ENCODE results near the gene SBF2. TPM values are rescaled to one million over a fixed set of nuclear protein-coding genes. Genes with fewer than 3 reads are reported as not detected.

SBF2 gene
- total and polyA plus RNA-seq, 2 of the 13 experiments (the other 11 are each of a cell fraction or from before 2014, with no cell fraction given) = 24.0 to 45.8 TPM

GRCh38 chr11:9815486-9816136 is 478.4 kb downstream of the SBF2 start:
- ATAC-seq (no peak), FAIRE-seq (no peak), DNase-seq (ENCODE audit: low spot score) (no peak)
- no peak overlapping the region for H3K9ac ChIP-seq (ENCODE audit: insufficient read depth, low read depth, low read length)
- no peaks in the 10 kb centered on the region for H4K20me1 ChIP-seq (ENCODE audit: insufficient read depth, low read length)
- in situ Hi-C loops (cut with HindIII; ENCODE audit: extremely low pct_ligation_motif_present, low pct_unique_long_range_greater_than_20kb) = no loop called here
- H3K27ac ChIP-seq (ENCODE audit: extremely low read length, insufficient read depth, low read length) = no peak overlapping the region
- H3K27me3 ChIP-seq (ENCODE audit: control insufficient read depth in 1 of 2, insufficient read depth in 2 of 2, low read length in 2 of 2) = no peaks in the 10 kb centered on the region
- no peak overlapping the region for H3K4me2 ChIP-seq (ENCODE audit: low read depth, low read length)
- no peaks in the 10 kb centered on the region for H3K79me2 ChIP-seq (ENCODE audit: insufficient read depth, low read length)
- H3K9me3 ChIP-seq (ENCODE audit: low read length) = no peaks in the 10 kb centered on the region
- no peak overlapping the region for H2AFZ ChIP-seq (ENCODE audit: low read length)
- ChIA-PET CTCF (ENCODE audit: low intra/inter-chr PET ratio, low total read pairs) (no interaction called here), POLR2A (no interaction called here)
- H3K4me1 ChIP-seq (ENCODE audit: insufficient read depth, low read length) = no peaks in the 10 kb centered on the region; the same call in 1 of the 2 replicates
- no TSS peak for BruUV-seq (replicated peaks)
- no peak overlapping the region for H3K4me3 ChIP-seq (replicated peaks in 1 of 3; ENCODE audit: insufficient read depth in 1 of 3, low read depth in 2 of 3, low read length in 3 of 3)
- WGBS (ENCODE audit: low lambda C conversion rate) = 92% methylated on average over 6 of the region's 6 CpGs
- peaks cover 0 to 4% of the 10 kb centered on the region in 2 experiments; a peak in 1 of 5 replicates for H3K36me3 ChIP-seq (replicated peaks in 1 of 2; ENCODE audit: control insufficient read depth in 1 of 2, insufficient read depth in 2 of 2, low read length in 2 of 2)
- intact Hi-C loops (cut with micrococcal nuclease; ENCODE audit: unreplicated experiment) = no loop called here
- TF ChIP-seq ZNF768 (CRISPR knock-in tag; IDR thresholded peaks at IDR 0.05) (no peak), NFIB (CRISPR knock-in tag; IDR thresholded peaks at IDR 0.05; ENCODE audit: borderline replicate concordance) (no peak), IRF9 (CRISPR knock-in tag; IDR thresholded peaks at IDR 0.05; ENCODE audit: borderline replicate concordance) (no peak), THRA (CRISPR knock-in tag; IDR thresholded peaks at IDR 0.05; ENCODE audit: borderline replicate concordance) (no peak), ZNF850 (CRISPR knock-in tag; conservative IDR thresholded peaks at IDR 0.05) (no peak), KAT2B (IDR thresholded peaks at IDR 0.05; ENCODE audit: borderline replicate concordance, low read depth, low read length) (no peak), RXRB (CRISPR knock-in tag; IDR thresholded peaks at IDR 0.05; ENCODE audit: borderline replicate concordance) (no peak), PHF8 (CRISPR knock-in tag; IDR thresholded peaks at IDR 0.05) (no peak), ZNF614 (CRISPR knock-in tag; IDR thresholded peaks at IDR 0.05; ENCODE audit: borderline replicate concordance) (no peak)
- TF ChIP-seq, protein P1, sequence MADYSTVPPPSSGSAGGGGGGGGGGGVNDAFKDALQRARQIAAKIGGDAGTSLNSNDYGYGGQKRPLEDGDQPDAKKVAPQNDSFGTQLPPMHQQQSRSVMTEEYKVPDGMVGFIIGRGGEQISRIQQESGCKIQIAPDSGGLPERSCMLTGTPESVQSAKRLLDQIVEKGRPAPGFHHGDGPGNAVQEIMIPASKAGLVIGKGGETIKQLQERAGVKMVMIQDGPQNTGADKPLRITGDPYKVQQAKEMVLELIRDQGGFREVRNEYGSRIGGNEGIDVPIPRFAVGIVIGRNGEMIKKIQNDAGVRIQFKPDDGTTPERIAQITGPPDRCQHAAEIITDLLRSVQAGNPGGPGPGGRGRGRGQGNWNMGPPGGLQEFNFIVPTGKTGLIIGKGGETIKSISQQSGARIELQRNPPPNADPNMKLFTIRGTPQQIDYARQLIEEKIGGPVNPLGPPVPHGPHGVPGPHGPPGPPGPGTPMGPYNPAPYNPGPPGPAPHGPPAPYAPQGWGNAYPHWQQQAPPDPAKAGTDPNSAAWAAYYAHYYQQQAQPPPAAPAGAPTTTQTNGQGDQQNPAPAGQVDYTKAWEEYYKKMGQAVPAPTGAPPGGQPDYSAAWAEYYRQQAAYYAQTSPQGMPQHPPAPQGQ (CRISPR knock-in tag; IDR thresholded peaks at IDR 0.05; ENCODE audit: borderline replicate concordance) = no peak
- TF ChIP-seq, protein P2, sequence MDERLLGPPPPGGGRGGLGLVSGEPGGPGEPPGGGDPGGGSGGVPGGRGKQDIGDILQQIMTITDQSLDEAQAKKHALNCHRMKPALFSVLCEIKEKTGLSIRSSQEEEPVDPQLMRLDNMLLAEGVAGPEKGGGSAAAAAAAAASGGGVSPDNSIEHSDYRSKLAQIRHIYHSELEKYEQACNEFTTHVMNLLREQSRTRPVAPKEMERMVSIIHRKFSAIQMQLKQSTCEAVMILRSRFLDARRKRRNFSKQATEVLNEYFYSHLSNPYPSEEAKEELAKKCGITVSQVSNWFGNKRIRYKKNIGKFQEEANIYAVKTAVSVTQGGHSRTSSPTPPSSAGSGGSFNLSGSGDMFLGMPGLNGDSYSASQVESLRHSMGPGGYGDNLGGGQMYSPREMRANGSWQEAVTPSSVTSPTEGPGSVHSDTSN (CRISPR knock-in tag; IDR thresholded peaks at IDR 0.05) = no peak
- TF ChIP-seq, protein P3, sequence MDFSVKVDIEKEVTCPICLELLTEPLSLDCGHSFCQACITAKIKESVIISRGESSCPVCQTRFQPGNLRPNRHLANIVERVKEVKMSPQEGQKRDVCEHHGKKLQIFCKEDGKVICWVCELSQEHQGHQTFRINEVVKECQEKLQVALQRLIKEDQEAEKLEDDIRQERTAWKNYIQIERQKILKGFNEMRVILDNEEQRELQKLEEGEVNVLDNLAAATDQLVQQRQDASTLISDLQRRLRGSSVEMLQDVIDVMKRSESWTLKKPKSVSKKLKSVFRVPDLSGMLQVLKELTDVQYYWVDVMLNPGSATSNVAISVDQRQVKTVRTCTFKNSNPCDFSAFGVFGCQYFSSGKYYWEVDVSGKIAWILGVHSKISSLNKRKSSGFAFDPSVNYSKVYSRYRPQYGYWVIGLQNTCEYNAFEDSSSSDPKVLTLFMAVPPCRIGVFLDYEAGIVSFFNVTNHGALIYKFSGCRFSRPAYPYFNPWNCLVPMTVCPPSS (IDR thresholded peaks at IDR 0.05) = no peak
- TF ChIP-seq, protein P4, sequence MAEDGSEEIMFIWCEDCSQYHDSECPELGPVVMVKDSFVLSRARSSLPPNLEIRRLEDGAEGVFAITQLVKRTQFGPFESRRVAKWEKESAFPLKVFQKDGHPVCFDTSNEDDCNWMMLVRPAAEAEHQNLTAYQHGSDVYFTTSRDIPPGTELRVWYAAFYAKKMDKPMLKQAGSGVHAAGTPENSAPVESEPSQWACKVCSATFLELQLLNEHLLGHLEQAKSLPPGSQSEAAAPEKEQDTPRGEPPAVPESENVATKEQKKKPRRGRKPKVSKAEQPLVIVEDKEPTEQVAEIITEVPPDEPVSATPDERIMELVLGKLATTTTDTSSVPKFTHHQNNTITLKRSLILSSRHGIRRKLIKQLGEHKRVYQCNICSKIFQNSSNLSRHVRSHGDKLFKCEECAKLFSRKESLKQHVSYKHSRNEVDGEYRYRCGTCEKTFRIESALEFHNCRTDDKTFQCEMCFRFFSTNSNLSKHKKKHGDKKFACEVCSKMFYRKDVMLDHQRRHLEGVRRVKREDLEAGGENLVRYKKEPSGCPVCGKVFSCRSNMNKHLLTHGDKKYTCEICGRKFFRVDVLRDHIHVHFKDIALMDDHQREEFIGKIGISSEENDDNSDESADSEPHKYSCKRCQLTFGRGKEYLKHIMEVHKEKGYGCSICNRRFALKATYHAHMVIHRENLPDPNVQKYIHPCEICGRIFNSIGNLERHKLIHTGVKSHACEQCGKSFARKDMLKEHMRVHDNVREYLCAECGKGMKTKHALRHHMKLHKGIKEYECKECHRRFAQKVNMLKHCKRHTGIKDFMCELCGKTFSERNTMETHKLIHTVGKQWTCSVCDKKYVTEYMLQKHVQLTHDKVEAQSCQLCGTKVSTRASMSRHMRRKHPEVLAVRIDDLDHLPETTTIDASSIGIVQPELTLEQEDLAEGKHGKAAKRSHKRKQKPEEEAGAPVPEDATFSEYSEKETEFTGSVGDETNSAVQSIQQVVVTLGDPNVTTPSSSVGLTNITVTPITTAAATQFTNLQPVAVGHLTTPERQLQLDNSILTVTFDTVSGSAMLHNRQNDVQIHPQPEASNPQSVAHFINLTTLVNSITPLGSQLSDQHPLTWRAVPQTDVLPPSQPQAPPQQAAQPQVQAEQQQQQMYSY (CRISPR knock-in tag; IDR thresholded peaks at IDR 0.05) = no peak
